Transverse colon (tissue), 4 donors: ENCODE measurements around the gene COQ5. TPM values are rescaled to one million over a fixed set of nuclear protein-coding genes. Genes with fewer than 3 reads are reported as not detected.

Experiments
- DNase-seq: peaks from one replicate; pipeline ENCODE4 v3.0.0-alpha.2; 2019
- H3K27ac ChIP-seq, 4 donors: fragments of 200-600 bp; sonication (generic); 2 replicates each; pipeline ENCODE4 v1.5.1; 2016 to 2018; ENCODE audit warnings: inconsistent platforms in 4 of 4
- H3K27me3 ChIP-seq: fragments of 200-600 bp; sonication (generic); 2 replicates; pipeline ENCODE4 v1.5.1; 2017; ENCODE audit warnings: inconsistent platforms
- H3K36me3 ChIP-seq, 4 donors: fragments of 200-600 bp; sonication (generic); 2 replicates each; pipeline ENCODE4 v1.5.1; 2017 to 2019; ENCODE audit warnings: inconsistent platforms in 4 of 4
- H3K4me1 ChIP-seq, 4 donors: fragments of 200-600 bp; sonication (generic); 2 replicates each; pipeline ENCODE4 v1.5.1; 2017 to 2020; ENCODE audit warnings: inconsistent platforms in 4 of 4
- H3K4me3 ChIP-seq, 4 donors: fragments of 200-600 bp; sonication (generic); 1 replicate in 1 of 4; 2 replicates in 3 of 4; pipeline versions ENCODE4 v1.5.1 to v1.6.1; 2017 to 2019; ENCODE audit warnings: inconsistent platforms in 4 of 4
- H3K9me3 ChIP-seq, 2 donors: fragments of 200-600 bp; sonication (generic); 2 replicates each; pipeline ENCODE4 v1.5.1; 2017 to 2019; ENCODE audit warnings: inconsistent platforms in 2 of 2
- EP300 ChIP-seq: sonication (generic); formaldehyde crosslinking; IDR thresholded peaks from one replicate; pipeline ENCODE4 v1.6.1; 2017; ENCODE audit warnings: antibody characterized with exemption, low read depth
- POLR2A ChIP-seq: fragments of 450-650 bp; IDR thresholded peaks from one replicate; pipeline ENCODE4 v1.6.1; 2016; ENCODE audit warnings: antibody characterized with exemption, mild to moderate bottlenecking, moderate library complexity
- POLR2AphosphoS5 ChIP-seq, 3 donors: sonication (generic); formaldehyde crosslinking; IDR thresholded peaks; one replicate each; pipeline ENCODE4 v1.6.1; 2016; ENCODE audit warnings: antibody characterized with exemption in 3 of 3
- WGBS, 2 donors: methylation state at CpG; one replicate each; pipeline ENCODE4 v1.1.5; 2018; ENCODE audit warnings: low coverage in 1 of 2; 5-methylcytosine and 5-hydroxymethylcytosine counted together
- in situ Hi-C, 4 donors: fragments of 200-750 bp; cut with MboI; loops; one replicate each; pipeline versions ENCODE4 v1.15.0 to v1.15.1; 2017; ENCODE audit warnings: low sequenced_read_pairs in 3 of 4, low pct_ligation_motif_present in 1 of 4, low pct_unique_long_range_greater_than_20kb in 1 of 4
- intact Hi-C: fragments of 100-400 bp; cut with DNase I; formaldehyde crosslinking; loops from one replicate; pipeline ENCODE4 v1.15.1; 2023; ENCODE audit warnings: low total_unique reads
- total RNA-seq, 4 donors: library from RNA; depleted of rRNA; stranded (reverse); fragments of >200 nt; gene quantifications; one replicate each; pipeline ENCODE4 v1.1.0, GENCODE V29; 2016
- TF ChIP-seq, protein P1 (sequence below), 5 experiments: fragments of 200-600 bp in 3 of 5; fragments of 450-650 bp in 2 of 5; sonication (generic) in 3 of 5; IDR thresholded peaks; 1 replicate in 2 of 5; 2 replicates in 3 of 5; pipeline ENCODE4 v1.5.1; 2016 to 2017; ENCODE audit warnings: antibody characterized with exemption in 5 of 5, inconsistent platforms in 3 of 5, mild to moderate bottlenecking in 2 of 5, moderate library complexity in 1 of 5

COQ5 gene
- total RNA-seq, 4 donors from 2014 or later, result 20.9 to 34.9 (median 31.9) TPM

DNA sequence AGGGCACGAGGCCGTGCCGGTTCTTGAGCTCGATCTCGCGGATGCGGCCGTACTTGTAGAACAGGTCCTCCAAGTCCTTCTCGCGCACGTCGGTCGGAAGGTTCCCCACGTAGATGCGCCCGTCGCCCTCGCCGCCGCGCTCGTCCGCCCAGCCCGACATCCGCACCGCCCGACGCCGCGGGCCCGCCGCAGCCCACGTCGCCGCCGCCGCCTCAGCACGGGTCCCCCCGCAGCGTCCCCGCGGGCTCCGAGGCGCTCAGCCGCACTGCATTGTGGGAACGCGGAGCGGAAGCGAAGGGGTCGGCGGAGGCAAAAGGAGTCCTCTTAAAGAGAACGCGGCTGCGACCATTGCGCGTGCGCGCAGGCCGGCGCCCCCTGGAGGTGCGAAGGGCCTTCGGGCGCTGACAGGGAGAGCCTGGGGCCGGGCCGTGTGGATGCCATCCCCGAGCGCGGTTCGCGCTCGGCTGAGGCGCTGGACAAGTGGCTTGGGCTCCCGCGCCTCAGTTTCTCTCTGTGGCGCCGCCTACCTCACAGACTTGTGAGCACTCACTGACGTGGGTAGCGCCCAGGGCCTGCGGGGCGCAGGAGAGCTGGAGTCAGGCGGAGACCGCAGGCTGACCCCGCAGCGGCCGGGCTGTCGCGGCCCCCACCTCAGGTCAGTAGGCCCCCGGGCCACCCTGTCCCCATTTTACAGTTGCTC lies 59.4 kb downstream of the COQ5 start, which contains the start of gene SRSF9:
Gene SRSF9 (minus strand): TSS at position 299 of the 700 bp plus-strand sequence. CDS start 139 bp downstream, at position 160.
- no peaks in the 10 kb centered on the region for H3K9me3 ChIP-seq
- H3K27me3 ChIP-seq, result no peaks in the 10 kb centered on the region
- H3K4me3 ChIP-seq, result peak within 1 kb of the TSS; percentile 85 to 98 (median 94)
- in situ Hi-C loops, result no loop called here
- H3K36me3 ChIP-seq, result peaks cover 0 to 11% (median 5%) of the 10 kb centered on the region in 4 donors
- H3K4me1 ChIP-seq, result peaks cover 0 to 42% (median 20%) of the 10 kb centered on the region in 4 donors
- 0% methylated on average over 48 of the region's 88 CpGs; no CpG with 5 or more reads in 1 of the 2 donors for WGBS, 2 donors
- TF ChIP-seq POLR2AphosphoS5 (IDR thresholded peaks at IDR 0.05), result peak; percentile 81 to 91 (median 89)
- no peak for TF ChIP-seq EP300
- peak; percentile 51 for TF ChIP-seq POLR2A
- TF ChIP-seq, protein P1, sequence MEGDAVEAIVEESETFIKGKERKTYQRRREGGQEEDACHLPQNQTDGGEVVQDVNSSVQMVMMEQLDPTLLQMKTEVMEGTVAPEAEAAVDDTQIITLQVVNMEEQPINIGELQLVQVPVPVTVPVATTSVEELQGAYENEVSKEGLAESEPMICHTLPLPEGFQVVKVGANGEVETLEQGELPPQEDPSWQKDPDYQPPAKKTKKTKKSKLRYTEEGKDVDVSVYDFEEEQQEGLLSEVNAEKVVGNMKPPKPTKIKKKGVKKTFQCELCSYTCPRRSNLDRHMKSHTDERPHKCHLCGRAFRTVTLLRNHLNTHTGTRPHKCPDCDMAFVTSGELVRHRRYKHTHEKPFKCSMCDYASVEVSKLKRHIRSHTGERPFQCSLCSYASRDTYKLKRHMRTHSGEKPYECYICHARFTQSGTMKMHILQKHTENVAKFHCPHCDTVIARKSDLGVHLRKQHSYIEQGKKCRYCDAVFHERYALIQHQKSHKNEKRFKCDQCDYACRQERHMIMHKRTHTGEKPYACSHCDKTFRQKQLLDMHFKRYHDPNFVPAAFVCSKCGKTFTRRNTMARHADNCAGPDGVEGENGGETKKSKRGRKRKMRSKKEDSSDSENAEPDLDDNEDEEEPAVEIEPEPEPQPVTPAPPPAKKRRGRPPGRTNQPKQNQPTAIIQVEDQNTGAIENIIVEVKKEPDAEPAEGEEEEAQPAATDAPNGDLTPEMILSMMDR (IDR thresholded peaks at IDR 0.05), result peak; percentile 81 to 93 (median 87)
- DNase-seq, result peak; percentile 96
- H3K27ac ChIP-seq, result peak within 1 kb of the TSS; percentile 94 to 97 (median 96)
- intact Hi-C loops, result no loop called here

GRCh38 chr12:120468821-120469449 lies 60.0 kb downstream of the COQ5 start:
- no peak for TF ChIP-seq POLR2A
- no peak for TF ChIP-seq EP300
- TF ChIP-seq POLR2AphosphoS5 (IDR thresholded peaks at IDR 0.05), result no peak
- TF ChIP-seq, protein P1 (IDR thresholded peaks at IDR 0.05), result no peak
- peak; percentile 36 for DNase-seq
- no peaks in the 10 kb centered on the region for H3K9me3 ChIP-seq
- H3K36me3 ChIP-seq, result peaks cover 0 to 18% (median 9%) of the 10 kb centered on the region in 4 donors
- intact Hi-C loops, result no loop called here
- H3K4me3 ChIP-seq, result peak overlapping the region; percentile 85 to 98 (median 94)
- 4% methylated on average over 20 of the region's 57 CpGs; no CpG with 5 or more reads in 1 of the 2 donors for WGBS, 2 donors
- H3K4me1 ChIP-seq, result peaks cover 0 to 39% (median 20%) of the 10 kb centered on the region in 4 donors
- in situ Hi-C loops, result no loop called here
- peak overlapping the region; percentile 94 to 97 (median 96) for H3K27ac ChIP-seq
- no peaks in the 10 kb centered on the region for H3K27me3 ChIP-seq

- H3K27me3 ChIP-seq, result no peaks in the 10 kb centered on the region
- peak; percentile 43 for DNase-seq
- intact Hi-C loops (no loop called here), in situ Hi-C loops (no loop called here)
- WGBS, 2 donors, result 0 to 2% methylated on average over 1 to 23 of the region's 23 CpGs
- peak overlapping the region; percentile 85 to 98 (median 94) for H3K4me3 ChIP-seq
- H3K27ac ChIP-seq, result peak overlapping the region; percentile 94 to 97 (median 96)
- peaks cover 0 to 39% (median 20%) of the 10 kb centered on the region in 4 donors for H3K4me1 ChIP-seq
- no peaks in the 10 kb centered on the region for H3K9me3 ChIP-seq
- no peak for TF ChIP-seq POLR2A
- peaks cover 0 to 24% (median 11%) of the 10 kb centered on the region in 4 donors for H3K36me3 ChIP-seq
These were observed 60.6 kb downstream of the COQ5 start for GRCh38 chr12:120468325-120468820.

DNA sequence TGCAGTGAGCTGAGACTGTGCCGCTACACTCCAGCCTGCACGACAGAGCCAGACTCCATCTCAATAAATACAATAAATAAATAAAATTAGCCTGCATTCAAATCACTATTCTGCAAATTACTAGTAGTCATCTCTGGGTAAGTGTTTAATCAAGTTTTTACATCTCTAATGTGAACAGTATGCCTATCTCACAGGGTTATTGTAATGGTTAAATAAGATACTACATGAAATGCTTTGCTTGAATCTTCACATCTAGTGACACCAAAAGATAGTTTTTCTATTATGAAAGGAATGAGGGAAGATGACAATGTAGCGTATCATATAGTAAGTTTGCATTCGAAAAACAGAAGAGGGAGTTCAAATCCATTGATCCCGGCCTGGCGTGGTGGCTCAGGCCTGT lies 61.5 kb downstream of the COQ5 start:
- intact Hi-C loops, result no loop called here

More for the DNA sequence above, 61.5 kb downstream of the COQ5 start:
- Histone ChIP-seq H3K4me1 (peaks cover 0 to 39% (median 20%) of the 10 kb centered on the region in 4 donors), H3K4me3 (no peak overlapping the region), H3K27ac (no peak overlapping the region), H3K36me3 (peaks cover 0 to 33% (median 16%) of the 10 kb centered on the region in 4 donors), H3K9me3 (no peaks in the 10 kb centered on the region), H3K27me3 (no peaks in the 10 kb centered on the region)
- DNase-seq, result no peak
- TF ChIP-seq POLR2A (no peak), EP300 (no peak), POLR2AphosphoS5 (IDR thresholded peaks at IDR 0.05) (no peak)
- TF ChIP-seq, protein P1 (IDR thresholded peaks at IDR 0.05), result no peak
- 91 to 95% methylated on average over 4 to 6 of the region's 6 CpGs for WGBS, 2 donors
- in situ Hi-C loops, result no loop called here
